HAP-1 (cell line): ENCODE measurements around the gene CD244.
"Not testable (repeated sequence)": the region's sequence is repeated elsewhere in the genome, so short reads cannot be mapped to it uniquely, and the experiment has no call there.

Experiments used
- DNase-seq, 2 experiments: peaks; one replicate each; pipeline ENCODE4 v3.0.0-alpha.2; 2016 to 2020; ENCODE audit warnings: low spot score in 2 of 2
- H3K27me3 ChIP-seq: fragments of 250-450 bp; sonication (Bioruptor Pico); 2 replicates; pipeline ENCODE4 v1.5.1; 2020; ENCODE audit warnings: low read depth, mild to moderate bottlenecking, moderate library complexity
- H3K36me3 ChIP-seq: fragments of 250-450 bp; sonication (Bioruptor Pico); replicated peaks from 2 replicates; pipeline ENCODE4 v1.5.1; 2020; ENCODE audit warnings: mild to moderate bottlenecking
- H3K4me1 ChIP-seq: fragments of 250-450 bp; sonication (Bioruptor Pico); 2 replicates; pipeline ENCODE4 v1.5.1; 2020; ENCODE audit warnings: mild to moderate bottlenecking
- H3K4me3 ChIP-seq: fragments of 250-450 bp; sonication (Bioruptor Pico); 2 replicates; pipeline ENCODE4 v1.5.1; 2020; ENCODE audit warnings: mild to moderate bottlenecking, moderate library complexity
- H3K9me3 ChIP-seq: fragments of 250-450 bp; sonication (Bioruptor Pico); 2 replicates; pipeline ENCODE4 v1.5.1; 2020; ENCODE audit warnings: mild to moderate bottlenecking, moderate library complexity
- in situ Hi-C: fragments of 300-500 bp; cut with MboI; formaldehyde crosslinking; loops from 3 replicates; pipeline ENCODE4 v1.14.3; 2020; ENCODE audit warnings: low sequenced_read_pairs, inconsistent platforms, mixed read lengths

Gene CD244

GRCh38 chr1:160887071-160887470, 24.4 kb upstream of the CD244 start:
- no peak overlapping the region for H3K4me3 ChIP-seq
- H3K27me3 ChIP-seq: no peaks in the 10 kb centered on the region
- no peaks in the 10 kb centered on the region for H3K4me1 ChIP-seq
- in situ Hi-C loops: no loop called here
- H3K9me3 ChIP-seq: no peaks in the 10 kb centered on the region
- no peaks in the 10 kb centered on the region for H3K36me3 ChIP-seq
- no peak for DNase-seq

GRCh38 chr1:160885042-160885441, 22.4 kb upstream of the CD244 start, which contains the start of gene ITLN1:
ITLN1 (minus strand) TSS chr1:160885180; CDS start chr1:160884877, 303 bp downstream.
- Histone ChIP-seq H3K27me3 (no peaks in the 10 kb centered on the region), H3K36me3 (no peaks in the 10 kb centered on the region), H3K4me3 (no peak within 1 kb of the TSS), H3K9me3 (no peaks in the 10 kb centered on the region), H3K4me1 (no peaks in the 10 kb centered on the region)
- no peak for DNase-seq
- in situ Hi-C loops: no loop called here

GRCh38 chr1:160884579-160884978, 21.9 kb upstream of the CD244 start:
- DNase-seq: no peak
- H3K4me1 ChIP-seq: no peaks in the 10 kb centered on the region
- H3K9me3 ChIP-seq: no peaks in the 10 kb centered on the region
- no peaks in the 10 kb centered on the region for H3K36me3 ChIP-seq
- in situ Hi-C loops: no loop called here
- H3K4me3 ChIP-seq: no peak overlapping the region
- no peaks in the 10 kb centered on the region for H3K27me3 ChIP-seq

DNA sequence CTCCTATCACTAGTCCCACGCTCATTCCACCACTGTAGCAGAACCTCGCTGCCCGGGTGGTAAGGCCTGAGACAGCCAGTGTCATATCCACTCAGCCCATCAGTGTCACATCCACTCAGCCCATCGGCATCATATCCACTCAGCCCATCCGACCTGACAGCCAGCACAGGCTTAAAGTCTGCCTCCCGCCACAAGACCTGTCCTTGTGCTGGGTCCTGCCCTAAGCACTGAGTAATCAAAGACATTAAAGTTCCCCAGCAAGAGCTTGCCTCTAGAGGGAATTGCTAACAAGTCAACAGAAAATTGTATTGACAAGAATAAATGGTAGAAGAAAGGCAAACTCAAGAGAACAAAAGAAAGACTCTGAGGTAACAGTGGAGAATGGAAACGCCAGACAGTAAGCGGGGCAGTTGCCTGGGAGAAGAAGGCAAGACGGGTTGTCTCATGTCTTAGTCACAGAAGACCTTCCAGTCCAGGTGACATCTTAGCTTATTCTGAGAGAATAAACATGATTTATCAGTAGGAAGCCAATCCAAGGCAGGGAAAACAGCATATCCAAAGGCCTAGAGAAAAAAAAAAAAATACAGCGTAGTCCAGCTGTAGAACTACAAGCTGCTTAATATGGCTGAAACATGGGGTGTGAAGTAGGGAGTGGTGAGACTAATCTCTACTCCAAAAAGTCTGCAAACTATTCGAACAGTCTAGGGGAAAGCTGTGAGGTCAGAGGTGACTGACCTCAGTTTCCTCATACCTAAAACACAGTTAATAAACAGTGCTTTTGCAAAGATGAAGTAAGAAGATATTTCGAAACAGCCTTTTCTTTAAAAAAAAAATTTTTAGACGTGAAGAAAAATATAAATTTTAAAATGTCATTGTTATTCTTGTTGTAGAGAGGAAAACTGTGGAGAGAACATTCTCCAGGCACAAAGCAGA, 21.2 kb upstream of the CD244 start:
- H3K36me3 ChIP-seq: no peaks in the 10 kb centered on the region
- no peaks in the 10 kb centered on the region for H3K9me3 ChIP-seq
- no peaks in the 10 kb centered on the region for H3K4me1 ChIP-seq
- no peaks in the 10 kb centered on the region for H3K27me3 ChIP-seq
- H3K4me3 ChIP-seq: no peak overlapping the region
- DNase-seq: no peak
- in situ Hi-C loops: no loop called here

- Histone ChIP-seq H3K4me3 (no peak overlapping the region), H3K9me3 (no peaks in the 10 kb centered on the region), H3K27me3 (no peaks in the 10 kb centered on the region), H3K36me3 (no peaks in the 10 kb centered on the region), H3K4me1 (no peaks in the 10 kb centered on the region)
- DNase-seq: no peak
- in situ Hi-C loops: no loop called here
Measured at GRCh38 chr1:160882582-160882981, 19.9 kb upstream of the CD244 start.

- in situ Hi-C loops, H3K4me1 ChIP-seq, DNase-seq, H3K4me3 ChIP-seq, H3K36me3 ChIP-seq, H3K9me3 ChIP-seq, H3K27me3 ChIP-seq: not testable (repeated sequence)
Measured at GRCh38 chr1:160881264-160881663, 18.6 kb upstream of the CD244 start.

- H3K4me3 ChIP-seq: no peak overlapping the region
- DNase-seq: no peak
- H3K27me3 ChIP-seq: no peaks in the 10 kb centered on the region
- no peaks in the 10 kb centered on the region for H3K9me3 ChIP-seq
- in situ Hi-C loops: no loop called here
- no peaks in the 10 kb centered on the region for H3K4me1 ChIP-seq
- no peaks in the 10 kb centered on the region for H3K36me3 ChIP-seq
Measured at GRCh38 chr1:160880216-160880615, 17.5 kb upstream of the CD244 start.

GRCh38 chr1:160879056-160879455, 16.4 kb upstream of the CD244 start:
- no peak overlapping the region for H3K4me3 ChIP-seq
- H3K9me3 ChIP-seq: no peaks in the 10 kb centered on the region
- no peaks in the 10 kb centered on the region for H3K36me3 ChIP-seq
- H3K27me3 ChIP-seq: no peaks in the 10 kb centered on the region
- in situ Hi-C loops: no loop called here
- no peak for DNase-seq
- H3K4me1 ChIP-seq: no peaks in the 10 kb centered on the region

DNA sequence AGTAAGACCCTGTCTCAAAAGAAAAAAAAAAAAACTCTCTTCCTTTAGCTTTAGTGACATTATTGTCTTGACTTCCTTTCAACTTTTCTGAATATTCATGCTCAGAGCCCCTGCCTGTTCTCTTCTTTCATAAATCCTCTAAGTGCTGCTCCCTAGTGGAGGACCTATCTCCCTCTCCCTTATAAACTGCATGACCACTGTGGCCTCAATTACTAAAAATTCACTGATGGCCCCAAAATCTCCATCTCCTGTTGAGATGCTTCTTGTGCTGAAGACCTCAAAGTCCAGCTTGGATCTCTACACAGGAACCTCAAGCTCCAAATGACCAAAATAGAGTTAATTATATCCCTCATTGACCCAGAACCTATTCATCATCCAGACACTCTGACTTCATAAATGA, 14.5 kb upstream of the CD244 start:
- H3K36me3 ChIP-seq: no peaks in the 10 kb centered on the region
- no peaks in the 10 kb centered on the region for H3K27me3 ChIP-seq
- DNase-seq: peak in 1 of 2 experiments; percentile 15
- H3K4me1 ChIP-seq: no peaks in the 10 kb centered on the region
- in situ Hi-C loops: no loop called here
- H3K9me3 ChIP-seq: no peaks in the 10 kb centered on the region
- no peak overlapping the region for H3K4me3 ChIP-seq

- H3K4me3 ChIP-seq: no peak overlapping the region
- no peaks in the 10 kb centered on the region for H3K36me3 ChIP-seq
- no peaks in the 10 kb centered on the region for H3K4me1 ChIP-seq
- no peak for DNase-seq
- in situ Hi-C loops: no loop called here
- no peaks in the 10 kb centered on the region for H3K27me3 ChIP-seq
- H3K9me3 ChIP-seq: no peaks in the 10 kb centered on the region
Measured at GRCh38 chr1:160876311-160876710, 13.6 kb upstream of the CD244 start.

DNA sequence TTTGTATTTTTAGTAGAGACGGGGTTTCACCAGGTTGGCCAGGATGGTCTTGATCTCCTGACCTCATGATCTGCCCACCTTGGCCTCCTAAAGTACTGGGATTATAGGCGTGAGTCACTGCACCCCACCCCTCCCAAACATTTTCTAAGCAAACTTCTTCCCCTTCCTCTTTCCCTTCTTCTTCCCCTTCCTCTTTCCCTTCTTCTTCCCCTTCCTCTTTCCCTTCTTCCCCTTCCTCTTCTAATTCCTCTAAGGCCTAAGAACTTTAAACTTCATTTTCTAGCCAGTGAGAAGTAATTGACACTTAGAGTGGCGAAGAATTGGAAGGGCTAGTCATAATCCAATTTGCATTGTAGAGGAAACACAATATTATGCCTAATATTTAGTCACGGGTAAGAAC, 12.9 kb upstream of the CD244 start:
- H3K4me3 ChIP-seq, H3K9me3 ChIP-seq, in situ Hi-C loops, DNase-seq, H3K27me3 ChIP-seq, H3K4me1 ChIP-seq, H3K36me3 ChIP-seq: not testable (repeated sequence)

- H3K4me1 ChIP-seq: no peaks in the 10 kb centered on the region
- no peaks in the 10 kb centered on the region for H3K27me3 ChIP-seq
- H3K36me3 ChIP-seq: no peaks in the 10 kb centered on the region
- DNase-seq: no peak
- no peaks in the 10 kb centered on the region for H3K9me3 ChIP-seq
- in situ Hi-C loops: no loop called here
- H3K4me3 ChIP-seq: no peak overlapping the region
Measured at GRCh38 chr1:160874935-160875334, 12.2 kb upstream of the CD244 start.

- no peaks in the 10 kb centered on the region for H3K4me1 ChIP-seq
- no peak for DNase-seq
- no peaks in the 10 kb centered on the region for H3K27me3 ChIP-seq
- no peak overlapping the region for H3K4me3 ChIP-seq
- no peaks in the 10 kb centered on the region for H3K9me3 ChIP-seq
- no peaks in the 10 kb centered on the region for H3K36me3 ChIP-seq
- in situ Hi-C loops: no loop called here
Measured at GRCh38 chr1:160868141-160868540, 5.5 kb upstream of the CD244 start.

DNA sequence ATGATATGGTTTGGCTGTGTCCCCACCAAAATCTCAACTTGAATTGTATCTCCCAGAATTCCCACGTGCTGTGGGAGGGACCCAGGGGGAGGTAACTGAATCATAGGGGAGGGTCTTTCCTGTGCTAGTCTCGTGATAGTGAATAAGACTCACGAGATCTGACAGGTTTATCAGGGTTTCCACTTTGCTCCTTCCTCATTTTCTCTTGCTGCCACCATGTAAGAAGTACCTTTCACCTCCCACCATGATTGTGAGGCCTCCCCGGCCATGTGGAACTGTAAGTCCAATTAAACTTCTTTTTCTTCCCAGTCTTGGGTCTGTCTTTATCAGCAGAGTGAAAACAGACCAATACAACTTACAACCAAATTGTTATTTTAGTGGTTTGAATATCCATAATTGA, 5.0 kb upstream of the CD244 start:
- in situ Hi-C loops, H3K4me3 ChIP-seq, H3K9me3 ChIP-seq, H3K36me3 ChIP-seq, H3K27me3 ChIP-seq, DNase-seq, H3K4me1 ChIP-seq: not testable (repeated sequence)
